Central memory CD8-positive, alpha-beta T cell (primary cell): ENCODE results near the gene CCDC92.

Experiments
- ATAC-seq: fragments of 150-1000 bp; cut with Tn5 transposase; replicated peaks from 2 replicates; pipeline ENCODE4 v1.10.0; 2022; ENCODE audit warnings: mild to moderate bottlenecking, moderate FRiP score, moderate number of reproducible peaks; ENCODE audit not compliant: poor library complexity, severe bottlenecking; ENCODE audit errors: extremely low read depth
- DNase-seq, 2 donors: peaks; one replicate each; pipeline ENCODE4 v3.0.0; 2021; ENCODE audit warnings: low spot score in 2 of 2
- H3K27ac Mint-ChIP-seq: one replicate; pipeline ENCODE4 v1.8.0; 2022; ENCODE audit warnings: low read depth, mild to moderate bottlenecking, moderate library complexity, mixed read lengths
- H3K27me3 Mint-ChIP-seq: one replicate; pipeline ENCODE4 v1.8.0; 2022; ENCODE audit warnings: mixed read lengths
- H3K36me3 Mint-ChIP-seq: one replicate; pipeline ENCODE4 v1.8.0; 2022; ENCODE audit warnings: mild to moderate bottlenecking, moderate library complexity, mixed read lengths; ENCODE audit not compliant: insufficient read depth
- H3K4me1 Mint-ChIP-seq: one replicate; pipeline ENCODE4 v1.8.0; 2022; ENCODE audit warnings: mixed read lengths
- H3K4me3 Mint-ChIP-seq: one replicate; pipeline ENCODE4 v1.8.0; 2022; ENCODE audit warnings: mild to moderate bottlenecking, moderate library complexity, mixed read lengths
- H3K9me3 Mint-ChIP-seq: one replicate; pipeline ENCODE4 v1.8.0; 2022; ENCODE audit warnings: mixed read lengths

CCDC92 gene

DNA sequence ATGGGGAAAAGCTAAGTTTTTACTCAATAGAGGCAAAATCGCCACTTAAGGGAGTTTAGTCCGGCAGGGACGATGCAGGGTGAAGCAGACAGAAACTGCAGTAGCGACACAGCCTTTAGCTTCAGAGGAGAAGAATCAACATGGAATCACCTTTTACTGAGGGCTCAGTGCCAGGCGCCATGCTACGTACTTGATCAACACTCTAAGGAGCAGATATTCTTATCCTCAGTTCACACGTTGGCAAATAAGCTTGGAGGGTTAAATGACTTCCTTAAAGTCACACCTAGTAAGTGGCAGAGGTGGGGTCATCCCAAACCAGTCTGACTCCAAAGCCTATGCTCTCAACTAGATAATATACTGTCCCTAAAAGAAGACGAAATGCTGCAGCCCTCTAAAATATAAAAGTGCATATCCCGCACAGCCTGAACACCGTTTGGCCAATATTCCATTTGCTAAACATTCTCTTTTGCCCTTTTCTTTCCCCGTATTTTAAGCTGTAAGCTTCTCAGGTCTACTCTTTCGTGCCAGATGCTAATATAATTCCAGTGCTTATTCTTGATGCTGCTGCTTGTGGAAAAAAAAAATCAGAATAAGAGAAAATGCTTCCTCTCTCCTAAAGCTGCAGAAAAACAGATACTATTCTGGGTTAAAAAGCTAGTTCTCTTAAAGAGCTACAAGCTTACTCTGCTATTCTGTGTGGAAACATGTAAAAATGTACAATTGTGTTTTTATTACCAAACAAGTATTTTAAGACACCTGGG lies 10.9 kb downstream of the CCDC92 start:
- Mint-ChIP-seq H3K27ac (peak overlapping the region; percentile 38), H3K4me1 (peaks cover 11% of the 10 kb centered on the region), H3K36me3 (peaks cover 2% of the 10 kb centered on the region), H3K27me3 (no peaks in the 10 kb centered on the region), H3K9me3 (no peaks in the 10 kb centered on the region), H3K4me3 (no peak overlapping the region)
- no peak for DNase-seq
- ATAC-seq: no peak

DNA sequence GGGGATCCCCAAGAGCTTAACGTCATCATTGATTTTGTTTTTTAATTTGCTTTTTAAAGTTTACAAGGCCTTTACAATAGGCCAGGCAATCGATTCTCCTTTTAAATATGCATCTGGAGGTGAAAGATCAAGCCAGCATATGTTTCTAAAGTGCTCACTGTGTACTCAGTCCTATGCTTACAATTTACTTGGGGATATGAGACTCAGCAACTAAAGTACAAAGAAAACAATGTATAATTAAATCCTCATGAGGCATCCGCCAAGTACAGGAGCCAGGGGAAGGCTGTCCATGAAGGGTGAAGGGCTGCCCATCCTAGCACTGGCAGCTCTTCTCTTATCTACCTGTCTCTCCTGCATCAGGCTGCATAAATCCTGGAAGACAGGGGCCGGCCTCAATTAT lies 11.8 kb downstream of the CCDC92 start:
- no peak for ATAC-seq
- no peak overlapping the region for H3K4me3 Mint-ChIP-seq
- DNase-seq: no peak
- H3K4me1 Mint-ChIP-seq: peaks cover 11% of the 10 kb centered on the region
- H3K36me3 Mint-ChIP-seq: peaks cover 2% of the 10 kb centered on the region
- no peaks in the 10 kb centered on the region for H3K27me3 Mint-ChIP-seq
- H3K27ac Mint-ChIP-seq: no peak overlapping the region
- H3K9me3 Mint-ChIP-seq: no peaks in the 10 kb centered on the region

DNA sequence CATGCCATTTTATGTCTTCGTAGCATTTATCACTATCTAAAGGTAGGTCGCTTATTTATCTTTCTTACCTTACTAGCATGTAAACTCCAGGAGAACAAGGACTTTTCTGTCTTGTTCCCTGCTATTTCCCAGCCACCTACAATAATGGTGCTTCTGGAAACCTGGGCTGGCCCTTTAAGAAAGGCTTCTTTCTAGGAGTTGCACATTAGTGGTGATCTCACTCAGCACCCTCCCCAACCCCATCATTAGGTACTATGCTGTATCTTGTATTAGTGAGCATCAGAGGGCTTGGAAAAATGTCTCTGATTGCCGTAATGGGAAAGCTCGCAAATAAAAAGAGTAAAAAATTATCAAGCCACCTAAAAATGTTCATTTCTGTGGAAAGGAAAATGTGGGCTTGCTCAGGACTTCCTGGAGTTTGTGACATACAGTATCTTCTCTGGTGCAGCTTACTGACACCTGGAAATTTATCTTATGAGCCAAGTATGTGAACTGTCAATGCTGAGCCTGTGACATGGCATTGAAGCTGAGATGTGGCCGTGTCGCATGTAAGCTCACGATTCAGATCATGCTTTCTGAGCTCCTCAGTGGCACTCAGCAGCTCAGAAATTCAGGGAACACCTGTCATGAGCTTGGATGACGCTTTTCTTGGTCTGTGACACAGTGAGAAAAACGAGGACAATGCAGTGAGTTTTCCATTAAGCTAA lies 12.4 kb downstream of the CCDC92 start:
- Mint-ChIP-seq H3K27me3 (no peaks in the 10 kb centered on the region), H3K36me3 (peaks cover 2% of the 10 kb centered on the region), H3K27ac (no peak overlapping the region), H3K4me1 (peaks cover 11% of the 10 kb centered on the region), H3K4me3 (no peak overlapping the region), H3K9me3 (no peaks in the 10 kb centered on the region)
- DNase-seq: no peak
- ATAC-seq: no peak

DNA sequence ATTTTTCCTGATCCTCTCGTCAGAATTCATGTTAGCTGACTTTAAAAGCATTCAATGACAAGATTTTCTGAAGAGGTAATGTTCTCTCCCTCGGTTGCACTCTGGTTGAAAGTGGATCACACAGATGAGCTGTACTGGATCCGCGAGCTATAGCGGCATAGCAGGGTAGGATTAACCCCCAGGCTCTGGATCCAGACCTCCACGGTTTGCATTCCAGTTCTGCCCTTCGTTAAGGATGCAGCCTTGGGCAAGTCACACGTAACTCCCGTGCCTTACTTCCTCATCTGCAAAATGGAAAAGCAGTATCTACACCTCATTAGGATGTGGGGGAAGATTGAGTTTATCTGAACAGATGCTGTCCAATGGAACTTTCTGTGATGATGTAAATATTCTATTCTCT lies 13.8 kb downstream of the CCDC92 start:
- H3K27ac Mint-ChIP-seq: no peak overlapping the region
- DNase-seq (no peak), ATAC-seq (no peak)
- H3K4me3 Mint-ChIP-seq: no peak overlapping the region
- no peaks in the 10 kb centered on the region for H3K27me3 Mint-ChIP-seq
- no peaks in the 10 kb centered on the region for H3K9me3 Mint-ChIP-seq
- peaks cover 11% of the 10 kb centered on the region for H3K4me1 Mint-ChIP-seq
- H3K36me3 Mint-ChIP-seq: peaks cover 2% of the 10 kb centered on the region

DNA sequence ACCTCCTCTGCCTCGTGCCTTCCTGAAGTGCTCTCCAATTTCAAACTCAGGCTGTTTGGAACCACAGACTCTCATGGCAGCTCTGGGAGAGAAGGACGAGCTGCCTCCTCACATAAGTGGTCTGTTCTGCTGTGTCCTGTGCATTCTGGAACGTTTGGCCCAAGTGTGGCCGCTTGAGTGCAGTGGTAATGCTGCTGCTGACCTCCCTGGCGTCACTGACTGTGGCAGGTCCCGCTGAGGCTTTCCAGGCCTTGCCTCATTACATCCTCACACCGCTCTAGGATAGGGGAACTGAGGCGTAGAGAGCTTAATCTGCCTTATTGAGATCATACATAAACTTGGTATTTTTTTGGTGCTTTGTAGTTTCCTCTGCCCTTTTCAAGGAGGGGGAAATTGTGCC lies 14.2 kb downstream of the CCDC92 start:
- Mint-ChIP-seq H3K27ac (no peak overlapping the region), H3K9me3 (no peaks in the 10 kb centered on the region), H3K4me1 (peaks cover 9% of the 10 kb centered on the region), H3K4me3 (no peak overlapping the region), H3K36me3 (peaks cover 2% of the 10 kb centered on the region), H3K27me3 (no peaks in the 10 kb centered on the region)
- DNase-seq (no peak), ATAC-seq (no peak)

DNA sequence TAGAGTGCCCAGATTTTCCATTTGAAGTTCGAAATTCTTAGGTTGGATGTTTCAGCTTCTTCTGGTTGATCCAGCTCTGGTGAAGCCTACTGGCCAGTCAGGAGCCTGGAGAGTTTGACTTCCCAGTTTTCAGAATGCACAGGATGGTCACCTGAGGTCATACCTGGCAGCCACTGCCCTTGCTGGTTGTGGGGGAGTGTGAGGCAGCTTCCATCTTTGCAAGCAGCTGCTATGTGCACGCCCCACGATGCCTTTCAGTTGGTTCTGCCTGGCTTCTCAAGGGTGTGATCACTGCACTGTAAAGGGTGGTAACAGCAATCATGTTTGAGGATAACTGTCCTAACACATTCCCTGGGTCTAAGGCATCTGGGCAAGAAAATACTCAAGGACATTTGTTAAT lies 15.4 kb downstream of the CCDC92 start:
- no peak overlapping the region for H3K27ac Mint-ChIP-seq
- no peak for DNase-seq
- H3K27me3 Mint-ChIP-seq: no peaks in the 10 kb centered on the region

DNA sequence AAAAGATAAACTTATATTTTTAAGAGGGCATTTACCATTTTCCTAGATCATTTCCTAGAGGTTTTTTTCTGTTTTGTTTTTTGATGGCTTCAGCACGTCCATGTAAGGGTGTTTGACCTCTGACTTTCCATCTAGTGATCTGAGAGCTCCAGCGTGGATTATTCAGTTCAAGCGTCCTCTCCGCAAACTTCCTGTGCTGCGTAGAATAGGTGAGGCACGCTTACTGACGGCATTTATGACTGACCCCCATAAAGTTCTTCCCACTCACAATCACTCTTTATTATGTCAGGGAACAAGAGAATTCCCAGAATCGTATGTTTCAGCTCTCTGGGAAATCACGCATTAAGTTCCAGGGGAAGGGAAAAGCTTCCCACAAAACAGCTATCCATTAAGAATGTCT lies 16.4 kb downstream of the CCDC92 start:
- Mint-ChIP-seq H3K4me3 (no peak overlapping the region), H3K27ac (no peak overlapping the region), H3K4me1 (peaks cover 3% of the 10 kb centered on the region), H3K36me3 (peaks cover 2% of the 10 kb centered on the region), H3K9me3 (no peaks in the 10 kb centered on the region), H3K27me3 (no peaks in the 10 kb centered on the region)
- DNase-seq: no peak
- no peak for ATAC-seq

More for the DNA sequence above, 15.4 kb downstream of the CCDC92 start:
- ATAC-seq: no peak
- Mint-ChIP-seq H3K4me1 (peaks cover 5% of the 10 kb centered on the region), H3K9me3 (no peaks in the 10 kb centered on the region), H3K4me3 (no peak overlapping the region), H3K36me3 (peaks cover 2% of the 10 kb centered on the region)

DNA sequence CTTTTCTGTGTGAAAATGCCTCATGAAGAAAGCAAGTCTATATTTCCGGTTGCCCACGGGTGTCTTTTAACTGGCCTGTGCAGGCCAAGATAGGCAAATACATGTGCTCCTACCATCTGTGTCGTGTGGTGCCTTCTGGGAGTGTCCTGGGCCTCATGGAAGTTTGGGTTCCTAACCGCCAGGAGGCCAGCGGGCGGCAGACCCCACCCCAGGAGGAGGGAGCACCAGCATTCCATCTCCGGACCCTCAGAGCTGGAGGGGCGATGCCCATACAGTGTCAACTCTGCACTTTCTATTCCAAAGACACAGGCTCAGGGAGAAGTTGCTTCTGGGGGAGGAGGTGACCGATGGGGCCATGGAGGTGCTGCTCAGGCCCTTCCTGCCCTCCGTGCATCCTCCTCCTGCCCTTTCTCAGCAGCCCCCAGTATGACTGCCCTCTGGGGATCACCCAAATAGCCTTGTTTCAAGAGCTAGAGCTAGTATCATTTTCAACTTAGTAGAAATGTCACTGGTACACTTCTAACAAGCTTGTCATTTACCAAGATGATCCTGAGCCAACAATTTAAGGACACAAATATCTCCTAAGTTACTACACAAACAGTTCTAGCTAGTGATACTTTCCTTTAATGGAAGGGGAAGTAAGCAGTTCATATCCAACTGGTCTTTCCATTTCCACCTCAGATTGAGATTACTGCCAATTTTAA lies 17.8 kb downstream of the CCDC92 start:
- ATAC-seq (no peak), DNase-seq (no peak)
- Mint-ChIP-seq H3K9me3 (no peaks in the 10 kb centered on the region), H3K36me3 (peaks cover 2% of the 10 kb centered on the region), H3K27me3 (no peaks in the 10 kb centered on the region), H3K4me3 (no peak overlapping the region), H3K27ac (no peak overlapping the region), H3K4me1 (peaks cover 7% of the 10 kb centered on the region)

DNA sequence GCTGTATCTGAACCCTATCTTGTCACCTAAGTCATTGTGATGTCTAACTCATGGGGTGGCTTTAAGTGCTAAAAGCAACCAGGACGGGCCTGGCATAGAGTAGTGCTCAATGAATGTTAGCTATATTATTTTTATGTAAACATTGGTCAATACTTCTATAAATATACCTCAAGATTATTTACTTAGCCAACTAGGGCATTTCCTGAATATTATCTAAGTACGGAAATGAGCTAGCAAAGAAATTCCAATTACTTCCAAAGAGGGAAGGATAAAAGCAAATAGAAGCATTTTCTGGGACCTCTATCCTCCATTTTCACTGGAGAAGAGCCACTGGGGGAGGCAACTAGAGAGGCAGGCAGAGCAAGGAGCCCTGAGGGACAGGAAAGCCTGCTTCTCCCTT lies 20.6 kb downstream of the CCDC92 start:
- H3K36me3 Mint-ChIP-seq: peaks cover 2% of the 10 kb centered on the region
- H3K4me1 Mint-ChIP-seq: peaks cover 12% of the 10 kb centered on the region
- no peak for ATAC-seq
- no peak overlapping the region for H3K4me3 Mint-ChIP-seq
- H3K9me3 Mint-ChIP-seq: no peaks in the 10 kb centered on the region
- H3K27ac Mint-ChIP-seq: no peak overlapping the region
- DNase-seq: no peak
- H3K27me3 Mint-ChIP-seq: no peaks in the 10 kb centered on the region

DNA sequence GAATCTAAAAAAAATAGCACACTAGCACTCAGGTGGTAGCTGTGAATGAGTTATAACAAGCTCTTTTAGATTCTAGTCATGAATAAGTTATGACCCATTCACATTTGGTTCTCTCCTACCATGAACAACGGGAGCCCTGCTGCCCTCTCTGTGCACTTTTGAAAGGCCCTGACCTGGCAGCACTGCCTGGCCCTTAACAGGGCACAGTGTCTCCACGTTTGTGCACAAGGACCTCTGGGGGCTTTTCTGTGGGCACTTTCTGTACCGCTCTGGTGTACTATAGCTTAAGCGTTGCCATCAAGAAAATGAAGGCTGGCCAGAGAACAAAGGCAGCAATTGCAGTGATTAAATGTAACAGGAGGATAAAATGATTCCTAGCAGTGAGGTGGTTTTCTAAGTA lies 21.2 kb downstream of the CCDC92 start:
- no peak overlapping the region for H3K27ac Mint-ChIP-seq
- H3K9me3 Mint-ChIP-seq: no peaks in the 10 kb centered on the region
- H3K27me3 Mint-ChIP-seq: no peaks in the 10 kb centered on the region
- DNase-seq (no peak), ATAC-seq (no peak)
- peaks cover 13% of the 10 kb centered on the region for H3K4me1 Mint-ChIP-seq
- no peak overlapping the region for H3K4me3 Mint-ChIP-seq
- H3K36me3 Mint-ChIP-seq: peaks cover 2% of the 10 kb centered on the region

DNA sequence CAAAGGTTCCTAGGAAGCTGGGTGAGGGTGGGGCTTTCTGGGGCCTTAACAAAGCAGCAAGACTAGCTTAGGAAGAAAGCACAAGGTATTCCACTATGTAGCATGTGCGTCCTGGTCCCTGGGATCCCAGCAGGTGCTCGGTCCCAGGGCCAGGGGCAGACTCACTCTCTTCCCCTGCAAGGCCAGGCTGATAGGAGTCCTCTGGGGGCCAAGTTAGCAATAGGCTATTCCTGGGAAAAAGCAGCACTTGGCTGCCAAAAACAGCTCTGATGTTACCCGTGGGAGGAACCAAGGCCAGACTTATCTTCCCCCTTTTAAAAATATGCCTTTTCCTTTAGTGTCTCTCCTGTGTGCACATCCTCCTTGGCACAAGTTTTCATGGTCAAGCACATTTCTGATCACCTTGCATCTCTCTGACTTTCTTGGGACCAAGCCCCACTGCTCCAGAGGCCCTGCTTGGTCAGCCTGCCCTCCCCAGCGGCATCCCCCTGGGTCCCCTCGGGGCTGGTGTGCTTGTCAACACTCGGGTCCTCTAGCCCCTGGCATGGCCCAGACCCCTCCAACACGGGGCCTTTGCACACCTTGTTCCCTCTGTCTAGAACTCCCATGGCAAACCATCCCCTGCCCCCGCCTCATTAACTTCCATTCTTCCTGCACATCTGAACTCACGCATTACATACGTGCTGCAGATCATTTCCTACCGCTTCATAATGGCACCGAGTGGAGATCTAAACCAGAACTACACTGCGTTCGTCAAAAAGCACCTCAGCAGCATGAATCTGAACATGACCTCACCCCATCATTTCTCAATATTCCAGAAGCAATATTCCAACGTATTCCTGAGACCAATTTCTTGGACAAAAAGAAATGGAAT lies 21.9 kb downstream of the CCDC92 start:
- DNase-seq (no peak), ATAC-seq (no peak)
- Mint-ChIP-seq H3K4me1 (peaks cover 21% of the 10 kb centered on the region), H3K27ac (no peak overlapping the region), H3K9me3 (no peaks in the 10 kb centered on the region), H3K27me3 (no peaks in the 10 kb centered on the region), H3K36me3 (peaks cover 4% of the 10 kb centered on the region), H3K4me3 (no peak overlapping the region)

DNA sequence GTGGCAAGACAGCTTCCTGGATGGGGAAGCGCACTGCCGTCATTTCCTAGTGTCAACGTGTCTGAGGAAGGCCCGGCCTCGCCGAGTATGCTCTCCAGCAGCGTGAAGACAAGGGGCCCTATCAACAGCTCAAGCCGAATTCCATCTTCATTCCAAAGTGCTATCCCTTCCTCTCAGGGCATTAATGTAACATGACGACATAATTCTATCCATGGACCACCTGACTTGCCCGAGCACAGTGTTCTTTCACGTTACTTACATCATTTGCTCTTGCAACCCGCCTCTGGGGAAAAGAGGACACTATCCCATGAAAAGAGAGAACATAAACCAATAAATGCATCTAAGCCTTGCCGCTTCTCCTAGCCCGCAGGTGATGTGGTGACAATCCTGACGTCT lies 22.9 kb downstream of the CCDC92 start:
- Mint-ChIP-seq H3K4me3 (no peak overlapping the region), H3K4me1 (peaks cover 21% of the 10 kb centered on the region), H3K27me3 (no peaks in the 10 kb centered on the region), H3K36me3 (peaks cover 4% of the 10 kb centered on the region), H3K27ac (no peak overlapping the region), H3K9me3 (no peaks in the 10 kb centered on the region)
- ATAC-seq (no peak), DNase-seq (no peak)
